Vagina (tissue), 2 donors: ENCODE data around the gene KMT2C. TPM values are rescaled to one million over a fixed set of nuclear protein-coding genes. Genes with fewer than 3 reads are reported as not detected.
A peak's percentile ranks its signal among the peaks of the same experiment; 100 is the strongest.

Source experiments
- DNase-seq, 2 donors: peaks; one replicate each; pipeline ENCODE4 v3.0.0-alpha.2; 2017; ENCODE audit errors: extremely low spot score in 2 of 2
- H3K27ac ChIP-seq: fragments of 200-600 bp; sonication (generic); one replicate; pipeline ENCODE4 v1.5.1; 2019
- H3K27me3 ChIP-seq: fragments of 200-600 bp; sonication (generic); one replicate; pipeline ENCODE4 v1.5.1; 2019
- H3K36me3 ChIP-seq, 2 donors: fragments of 200-600 bp; sonication (generic); one replicate each; pipeline ENCODE4 v1.5.1; 2017 to 2019
- H3K4me1 ChIP-seq: fragments of 200-600 bp; sonication (generic); one replicate; pipeline ENCODE4 v1.5.1; 2019
- H3K4me3 ChIP-seq, 2 donors: fragments of 200-600 bp; sonication (generic); 1 replicate in 1 of 2; 2 replicates in 1 of 2; pipeline ENCODE4 v1.5.1; 2016 to 2019
- H3K9me3 ChIP-seq: fragments of 200-600 bp; sonication (generic); one replicate; pipeline ENCODE4 v1.5.1; 2019
- POLR2A ChIP-seq, 2 donors: fragments of 450-650 bp; IDR thresholded peaks; one replicate each; pipeline ENCODE4 v1.6.1; 2017; ENCODE audit warnings: antibody characterized with exemption in 2 of 2, mild to moderate bottlenecking in 2 of 2, moderate library complexity in 2 of 2
- POLR2AphosphoS5 ChIP-seq, 2 donors: sonication (generic); formaldehyde crosslinking; IDR thresholded peaks; one replicate each; pipeline ENCODE4 v1.9.0; 2017; ENCODE audit warnings: antibody characterized with exemption in 2 of 2, mild to moderate bottlenecking in 2 of 2, low read depth in 1 of 2; ENCODE audit not compliant: insufficient read depth in 1 of 2
- intact Hi-C: fragments of 100-400 bp; cut with DNase I; formaldehyde crosslinking; loops from one replicate; pipeline ENCODE4 v1.15.1; 2023
- total RNA-seq: library from RNA; depleted of rRNA; stranded (reverse); fragments of >200 nt; gene quantifications from one replicate; pipeline ENCODE4 v1.2.3, GENCODE V29; 2016
- TF ChIP-seq, protein P1 (sequence below), 3 experiments: fragments of 450-650 bp in 2 of 3; fragments of 200-600 bp in 1 of 3; sonication (generic) in 1 of 3; IDR thresholded peaks; one replicate each; pipeline ENCODE4 v1.5.1; 2017 to 2019; ENCODE audit warnings: antibody characterized with exemption in 3 of 3, mild to moderate bottlenecking in 2 of 3, moderate library complexity in 2 of 3

The KMT2C gene
- total RNA-seq, 1 donor from 2014 or later = 62.6 TPM

DNA sequence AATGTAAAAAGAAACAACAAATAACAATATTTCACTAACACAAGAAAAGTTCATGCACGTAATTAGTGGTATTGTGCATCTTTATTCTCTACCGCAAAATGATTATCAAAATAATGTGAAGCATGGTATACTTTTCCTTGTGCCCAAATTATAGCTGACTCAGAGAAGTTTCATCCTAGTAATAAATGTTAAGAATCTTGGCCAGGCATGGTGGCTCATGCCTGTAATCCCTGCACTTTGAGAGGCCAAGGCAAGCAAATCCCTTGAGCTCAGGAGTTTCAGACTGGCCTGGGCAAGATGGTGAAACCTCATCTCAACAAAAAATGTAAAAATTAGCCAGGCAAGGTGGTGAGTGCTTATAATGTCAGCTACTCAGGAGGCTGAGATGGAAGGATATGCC, 105.0 kb downstream of the KMT2C start:
- H3K27me3 ChIP-seq = no peaks in the 10 kb centered on the region
- H3K27ac ChIP-seq = no peak overlapping the region
- peaks cover 21% of the 10 kb centered on the region for H3K4me1 ChIP-seq
- peaks cover 0 to 9% of the 10 kb centered on the region in 2 donors for H3K36me3 ChIP-seq
- H3K4me3 ChIP-seq = no peak overlapping the region
- DNase-seq = no peak
- H3K9me3 ChIP-seq = no peaks in the 10 kb centered on the region
- intact Hi-C loops = no loop called here
- TF ChIP-seq POLR2A (IDR thresholded peaks at IDR 0.05) = no peak
- TF ChIP-seq, protein P1, sequence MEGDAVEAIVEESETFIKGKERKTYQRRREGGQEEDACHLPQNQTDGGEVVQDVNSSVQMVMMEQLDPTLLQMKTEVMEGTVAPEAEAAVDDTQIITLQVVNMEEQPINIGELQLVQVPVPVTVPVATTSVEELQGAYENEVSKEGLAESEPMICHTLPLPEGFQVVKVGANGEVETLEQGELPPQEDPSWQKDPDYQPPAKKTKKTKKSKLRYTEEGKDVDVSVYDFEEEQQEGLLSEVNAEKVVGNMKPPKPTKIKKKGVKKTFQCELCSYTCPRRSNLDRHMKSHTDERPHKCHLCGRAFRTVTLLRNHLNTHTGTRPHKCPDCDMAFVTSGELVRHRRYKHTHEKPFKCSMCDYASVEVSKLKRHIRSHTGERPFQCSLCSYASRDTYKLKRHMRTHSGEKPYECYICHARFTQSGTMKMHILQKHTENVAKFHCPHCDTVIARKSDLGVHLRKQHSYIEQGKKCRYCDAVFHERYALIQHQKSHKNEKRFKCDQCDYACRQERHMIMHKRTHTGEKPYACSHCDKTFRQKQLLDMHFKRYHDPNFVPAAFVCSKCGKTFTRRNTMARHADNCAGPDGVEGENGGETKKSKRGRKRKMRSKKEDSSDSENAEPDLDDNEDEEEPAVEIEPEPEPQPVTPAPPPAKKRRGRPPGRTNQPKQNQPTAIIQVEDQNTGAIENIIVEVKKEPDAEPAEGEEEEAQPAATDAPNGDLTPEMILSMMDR (IDR thresholded peaks at IDR 0.05) = no peak

DNA sequence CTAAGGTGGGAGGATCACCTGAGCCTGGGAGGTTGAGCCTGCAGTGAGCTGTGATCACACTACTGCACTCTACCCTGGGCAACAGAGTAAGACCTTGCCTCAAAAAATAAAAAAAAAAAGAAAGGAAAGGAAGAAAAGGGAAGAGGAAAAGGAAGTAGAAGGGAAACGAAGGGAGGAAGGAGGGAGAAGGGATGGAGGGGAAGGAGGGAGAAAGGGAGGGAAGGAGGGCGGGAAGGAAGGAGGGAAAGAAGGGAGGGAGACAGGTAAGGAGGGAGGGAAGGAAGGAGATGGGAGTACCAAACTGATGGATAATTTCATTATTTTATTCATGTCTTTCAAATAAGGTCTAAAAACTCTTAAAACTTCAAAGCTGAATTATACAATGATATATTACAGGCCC, 106.3 kb downstream of the KMT2C start:
- H3K4me3 ChIP-seq = no peak overlapping the region
- TF ChIP-seq, protein P1 (IDR thresholded peaks at IDR 0.05) = no peak
- TF ChIP-seq POLR2A (IDR thresholded peaks at IDR 0.05) (no peak), POLR2AphosphoS5 (IDR thresholded peaks at IDR 0.05; ENCODE audit: insufficient read depth in 1 of 2, low read depth in 1 of 2) (no peak)
- intact Hi-C loops = no loop called here
- no peaks in the 10 kb centered on the region for H3K27me3 ChIP-seq
- H3K27ac ChIP-seq = no peak overlapping the region
- no peaks in the 10 kb centered on the region for H3K9me3 ChIP-seq
- peaks cover 0 to 9% of the 10 kb centered on the region in 2 donors for H3K36me3 ChIP-seq
- DNase-seq = no peak
- H3K4me1 ChIP-seq = peaks cover 8% of the 10 kb centered on the region

DNA sequence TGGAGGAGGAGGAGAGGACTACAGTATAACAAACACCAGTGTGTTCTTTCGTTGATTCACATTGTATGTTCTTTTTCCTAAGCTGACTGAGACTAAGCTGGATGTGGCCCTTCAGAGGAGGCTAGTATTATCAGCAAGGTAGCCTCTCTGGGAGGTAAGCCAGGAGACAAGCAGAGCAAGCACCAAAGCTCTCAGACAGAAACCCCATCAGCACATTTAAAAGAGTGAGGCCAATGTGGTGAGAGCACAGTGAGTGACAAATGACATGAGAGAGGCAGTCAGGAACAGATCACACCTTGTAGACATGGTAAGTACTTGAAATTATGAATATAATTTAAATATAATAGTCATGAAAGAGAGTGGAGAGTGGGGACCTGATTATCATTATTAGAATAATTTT, 107.6 kb downstream of the KMT2C start:
- Histone ChIP-seq H3K27ac (no peak overlapping the region), H3K4me3 (no peak overlapping the region), H3K36me3 (peaks cover 0 to 9% of the 10 kb centered on the region in 2 donors), H3K9me3 (no peaks in the 10 kb centered on the region), H3K27me3 (no peaks in the 10 kb centered on the region), H3K4me1 (peaks cover 7% of the 10 kb centered on the region)
- no peak for DNase-seq
- intact Hi-C loops = no loop called here
- no peak for TF ChIP-seq POLR2AphosphoS5 (IDR thresholded peaks at IDR 0.05; ENCODE audit: insufficient read depth in 1 of 2, low read depth in 1 of 2)
- no peak for TF ChIP-seq POLR2A (IDR thresholded peaks at IDR 0.05)
- TF ChIP-seq, protein P1 (IDR thresholded peaks at IDR 0.05) = no peak

DNA sequence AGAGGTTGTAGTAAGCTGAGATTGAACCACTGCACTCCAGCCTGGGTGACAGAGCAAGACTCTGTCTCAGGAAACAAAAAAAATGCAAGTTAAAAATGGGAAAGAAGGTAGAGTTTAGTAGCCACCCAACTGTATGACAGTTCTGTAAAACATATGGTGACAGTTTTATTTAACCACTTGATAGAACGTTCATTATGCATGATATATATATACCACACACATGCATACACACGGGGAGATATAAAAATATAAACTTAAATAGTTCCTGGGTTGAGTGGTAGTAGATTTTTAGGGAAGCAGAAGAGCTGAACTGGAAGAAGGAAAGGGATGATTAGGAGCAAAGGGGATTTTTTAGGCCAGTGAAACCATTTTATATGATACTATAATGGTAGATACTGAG, 120.0 kb downstream of the KMT2C start:
- DNase-seq = no peak
- H3K9me3 ChIP-seq = no peaks in the 10 kb centered on the region
- no peak overlapping the region for H3K27ac ChIP-seq
- no peak overlapping the region for H3K4me3 ChIP-seq
- intact Hi-C loops = no loop called here
- peaks cover 35% of the 10 kb centered on the region for H3K4me1 ChIP-seq
- no peaks in the 10 kb centered on the region for H3K27me3 ChIP-seq
- H3K36me3 ChIP-seq = peaks cover 0 to 6% of the 10 kb centered on the region in 2 donors
- TF ChIP-seq POLR2A (IDR thresholded peaks at IDR 0.05) (no peak), POLR2AphosphoS5 (IDR thresholded peaks at IDR 0.05; ENCODE audit: insufficient read depth in 1 of 2, low read depth in 1 of 2) (no peak)
- TF ChIP-seq, protein P1 (IDR thresholded peaks at IDR 0.05) = no peak

DNA sequence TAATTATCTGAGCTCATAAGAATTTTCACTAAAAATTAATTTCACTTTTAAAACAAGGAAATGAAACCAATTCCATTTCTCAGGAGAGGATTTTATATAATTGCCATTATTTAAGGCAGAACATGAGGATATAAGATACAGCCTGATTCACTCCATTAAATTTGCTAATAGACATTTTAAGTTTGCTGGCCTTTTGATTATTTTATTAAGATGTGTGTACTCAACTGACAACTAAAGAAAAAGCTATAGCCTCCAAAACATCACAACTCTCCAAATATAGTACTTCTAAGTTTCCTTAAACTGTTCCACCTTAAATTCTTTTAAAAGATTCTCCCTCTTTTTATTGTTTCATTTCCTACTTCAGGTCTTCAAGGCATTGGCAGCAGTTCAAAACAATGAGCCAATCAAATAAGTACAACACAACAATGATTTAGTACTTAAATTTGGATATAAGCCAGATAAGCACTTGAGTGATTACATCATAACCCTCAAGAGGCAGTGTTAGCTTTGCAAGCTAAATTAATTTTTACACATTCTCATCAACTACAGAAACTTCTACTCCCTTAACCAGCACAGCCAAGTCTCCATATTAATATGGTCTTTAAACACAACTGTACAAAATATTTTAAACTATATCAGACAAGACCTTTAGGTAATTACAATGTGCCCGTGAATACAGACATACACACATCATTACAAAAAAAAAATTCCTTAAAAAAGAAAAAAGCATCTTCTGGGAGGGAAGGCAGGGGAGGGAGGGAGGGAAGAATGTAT, 121.8 kb downstream of the KMT2C start:
- peak in 1 of 2 donors; percentile 81 for TF ChIP-seq POLR2AphosphoS5 (IDR thresholded peaks at IDR 0.05; ENCODE audit: insufficient read depth in 1 of 2, low read depth in 1 of 2)
- TF ChIP-seq, protein P1 (IDR thresholded peaks at IDR 0.05) = no peak
- no peak for TF ChIP-seq POLR2A (IDR thresholded peaks at IDR 0.05)
- Histone ChIP-seq H3K4me1 (peaks cover 35% of the 10 kb centered on the region), H3K9me3 (no peaks in the 10 kb centered on the region), H3K27ac (no peak overlapping the region), H3K27me3 (no peaks in the 10 kb centered on the region), H3K36me3 (no peaks in the 10 kb centered on the region), H3K4me3 (no peak overlapping the region)
- intact Hi-C loops = no loop called here
- DNase-seq = no peak
